Measurements from ENCODE around the gene DEGS2.

DNA sequence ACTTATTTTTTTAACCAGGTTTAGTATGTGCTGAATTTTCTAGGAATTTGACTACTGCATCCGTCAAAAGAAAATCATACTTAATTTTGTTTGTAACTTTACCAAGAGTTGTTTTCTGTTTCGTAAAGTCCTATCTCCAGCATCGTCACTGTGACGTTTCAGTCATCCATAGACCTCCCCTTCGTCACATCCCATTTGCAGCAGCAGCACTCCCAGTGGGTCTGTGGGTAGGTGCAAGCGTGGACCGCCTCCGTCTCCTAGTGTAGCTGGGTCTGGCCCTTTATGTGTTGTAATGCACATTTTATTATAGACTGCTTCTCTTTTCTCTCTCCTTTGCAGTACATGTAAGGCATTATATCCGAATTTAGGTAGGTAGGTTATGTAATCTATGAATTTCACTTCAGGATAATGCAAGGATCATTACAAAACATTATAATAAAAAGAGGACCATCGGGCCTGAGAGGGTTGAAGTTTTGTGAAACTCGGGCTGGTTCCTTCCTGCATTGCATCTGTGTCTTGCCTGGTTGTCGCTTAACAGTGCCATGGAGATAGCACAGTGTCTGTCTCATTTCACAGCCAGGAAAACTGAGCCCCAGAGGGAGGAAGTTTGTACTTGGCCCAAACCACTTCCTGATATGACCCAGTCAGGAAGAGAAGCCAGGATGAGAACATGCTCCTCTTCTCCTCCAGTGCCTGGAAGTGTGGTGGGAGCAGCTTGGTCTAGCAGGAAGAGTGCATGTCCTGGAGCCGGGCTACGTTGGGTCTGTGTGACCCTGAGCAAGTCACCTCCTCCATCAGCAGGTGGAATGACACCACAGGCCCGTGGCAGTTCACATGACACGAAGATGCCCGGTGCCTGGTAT lies 53.0 kb downstream of the DEGS2 start:
- TF ChIP-seq, protein P1, sequence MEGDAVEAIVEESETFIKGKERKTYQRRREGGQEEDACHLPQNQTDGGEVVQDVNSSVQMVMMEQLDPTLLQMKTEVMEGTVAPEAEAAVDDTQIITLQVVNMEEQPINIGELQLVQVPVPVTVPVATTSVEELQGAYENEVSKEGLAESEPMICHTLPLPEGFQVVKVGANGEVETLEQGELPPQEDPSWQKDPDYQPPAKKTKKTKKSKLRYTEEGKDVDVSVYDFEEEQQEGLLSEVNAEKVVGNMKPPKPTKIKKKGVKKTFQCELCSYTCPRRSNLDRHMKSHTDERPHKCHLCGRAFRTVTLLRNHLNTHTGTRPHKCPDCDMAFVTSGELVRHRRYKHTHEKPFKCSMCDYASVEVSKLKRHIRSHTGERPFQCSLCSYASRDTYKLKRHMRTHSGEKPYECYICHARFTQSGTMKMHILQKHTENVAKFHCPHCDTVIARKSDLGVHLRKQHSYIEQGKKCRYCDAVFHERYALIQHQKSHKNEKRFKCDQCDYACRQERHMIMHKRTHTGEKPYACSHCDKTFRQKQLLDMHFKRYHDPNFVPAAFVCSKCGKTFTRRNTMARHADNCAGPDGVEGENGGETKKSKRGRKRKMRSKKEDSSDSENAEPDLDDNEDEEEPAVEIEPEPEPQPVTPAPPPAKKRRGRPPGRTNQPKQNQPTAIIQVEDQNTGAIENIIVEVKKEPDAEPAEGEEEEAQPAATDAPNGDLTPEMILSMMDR (conservative IDR thresholded peaks at IDR 0.05 in 1 of 2, IDR thresholded peaks at IDR 0.05 in 1 of 2; ENCODE audit: extremely low read depth in 1 of 2, insufficient read depth in 1 of 2, low read depth in 1 of 2, low read length in 2 of 2): no peak
- TF ChIP-seq EZH2 (IDR thresholded peaks at IDR 0.05; ENCODE audit: borderline replicate concordance, low read length): no peak
